Inferior parietal cortex (tissue), 1 donor: Measurements from ENCODE around the gene CD300C.
"Not testable (repeated sequence)": the region's sequence is repeated elsewhere in the genome, so short reads cannot be mapped to it uniquely, and the experiment has no call there.

ENCODE experiments used
- DNase-seq: peaks from one replicate; pipeline ENCODE4 v3.0.0-alpha.2; 2016; ENCODE audit errors: extremely low spot score

Gene CD300C

DNA sequence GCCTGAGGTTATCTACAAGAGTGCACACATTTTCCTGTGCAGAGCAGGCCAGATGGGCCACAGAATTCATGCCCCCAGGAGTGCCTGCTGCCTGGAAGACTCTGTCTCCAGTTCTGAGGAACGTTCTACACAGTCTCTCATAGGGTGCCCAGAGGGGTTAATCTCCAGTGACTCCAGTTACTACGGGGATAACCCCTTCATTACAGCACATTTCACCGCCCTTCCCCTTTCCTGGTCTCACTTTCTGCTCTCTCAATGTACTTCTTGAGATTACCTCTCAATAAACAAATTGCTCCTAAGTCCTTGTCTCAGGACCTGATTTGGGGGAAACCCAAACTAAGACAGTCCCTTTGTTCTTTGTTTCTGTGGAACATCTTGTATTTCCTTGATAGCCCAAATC, 15.7 kb upstream of the CD300C start:
- no peak for DNase-seq

DNA sequence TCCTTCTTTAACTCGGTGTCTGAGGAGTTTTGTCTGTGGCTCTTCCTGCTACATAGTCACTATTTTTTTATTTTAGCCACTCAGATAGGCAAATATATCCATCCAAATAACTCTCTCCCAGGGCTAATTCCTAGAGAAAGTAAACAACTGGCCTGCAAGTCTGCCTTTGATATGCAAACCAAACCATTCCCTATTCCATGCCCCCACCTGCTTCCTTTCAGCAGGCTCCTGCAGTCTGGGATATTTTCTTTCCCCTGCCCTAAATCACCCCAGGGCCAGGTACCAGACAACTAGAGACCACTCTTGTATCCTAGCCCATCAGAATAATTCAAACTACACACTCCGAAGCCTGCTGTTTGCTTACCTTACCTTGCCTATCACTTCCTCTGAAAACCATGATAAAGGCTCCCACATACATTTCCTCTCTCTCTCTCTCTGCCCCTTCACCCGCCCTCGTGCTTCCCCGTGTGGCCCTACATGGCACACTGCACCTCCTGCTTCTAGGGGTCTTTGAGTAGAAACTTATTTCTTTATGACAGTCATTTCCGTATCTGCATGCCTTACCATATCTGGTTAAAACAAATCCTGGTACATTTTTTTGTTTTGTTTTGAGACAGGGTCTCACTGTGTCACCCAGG, 13.1 kb upstream of the CD300C start:
- DNase-seq = no peak

DNA sequence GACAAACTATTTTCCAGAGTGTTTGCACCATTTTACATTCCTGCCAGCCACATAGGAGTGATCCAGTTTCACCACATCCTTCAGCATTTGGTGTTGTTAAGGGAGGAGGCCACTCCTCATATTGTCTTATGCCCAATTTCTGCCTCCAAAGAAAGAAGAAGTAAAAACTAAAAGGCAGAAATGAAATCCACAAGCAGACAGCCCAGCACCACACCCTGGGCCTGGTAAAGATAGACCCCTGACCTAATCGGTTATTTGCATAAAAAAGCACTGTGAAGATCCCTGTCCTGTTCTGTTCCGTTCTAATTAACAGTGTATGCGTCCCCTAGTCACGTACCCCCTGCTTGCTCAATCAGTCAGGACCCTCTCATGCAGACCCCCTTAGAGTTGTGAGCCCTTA, 12.5 kb upstream of the CD300C start:
- DNase-seq = not testable (repeated sequence)

DNA sequence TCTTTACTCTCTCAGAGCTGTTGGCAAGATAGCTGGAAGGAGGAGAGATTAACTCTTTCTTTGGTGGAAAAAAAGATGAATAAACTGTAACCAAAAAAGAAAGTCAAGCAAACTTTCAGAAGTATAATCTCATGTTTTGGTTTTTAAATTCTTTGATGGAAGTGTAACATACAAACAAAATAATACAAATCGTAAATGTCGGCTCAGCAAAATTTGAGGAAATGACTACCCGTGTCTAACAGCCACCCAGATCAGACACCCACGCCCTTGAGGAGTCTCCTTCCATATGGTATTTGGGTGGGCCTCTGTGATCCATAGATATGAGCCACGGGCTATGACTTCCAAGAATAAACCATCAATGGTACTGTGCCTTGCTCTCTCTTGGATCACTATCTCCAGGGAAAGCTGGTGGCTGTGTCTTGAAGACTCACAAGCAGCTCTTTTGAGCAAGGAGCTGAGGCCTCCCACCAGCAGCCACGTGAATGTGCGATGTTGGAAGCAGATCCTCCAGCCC, 9.6 kb upstream of the CD300C start:
- DNase-seq = no peak

DNA sequence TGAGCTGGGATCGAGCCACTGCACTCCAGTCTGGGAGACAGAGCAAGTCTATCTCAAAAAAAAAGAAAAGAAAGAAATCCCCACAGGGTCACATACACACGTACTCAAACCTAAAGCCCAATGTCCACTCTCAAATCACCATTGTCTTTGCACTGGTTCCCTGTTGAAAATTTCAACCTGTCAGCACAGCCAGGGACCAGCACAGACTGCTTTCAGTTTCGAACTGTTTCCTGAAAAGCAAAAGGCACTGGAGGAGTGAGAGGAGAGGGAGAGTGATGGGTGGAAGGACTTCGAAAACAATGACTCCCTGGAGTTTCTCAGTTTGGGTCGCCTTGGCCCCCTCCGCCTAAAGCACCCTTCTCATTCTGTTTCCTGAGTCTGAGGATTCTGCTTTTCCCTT, 9.0 kb upstream of the CD300C start:
- no peak for DNase-seq

DNA sequence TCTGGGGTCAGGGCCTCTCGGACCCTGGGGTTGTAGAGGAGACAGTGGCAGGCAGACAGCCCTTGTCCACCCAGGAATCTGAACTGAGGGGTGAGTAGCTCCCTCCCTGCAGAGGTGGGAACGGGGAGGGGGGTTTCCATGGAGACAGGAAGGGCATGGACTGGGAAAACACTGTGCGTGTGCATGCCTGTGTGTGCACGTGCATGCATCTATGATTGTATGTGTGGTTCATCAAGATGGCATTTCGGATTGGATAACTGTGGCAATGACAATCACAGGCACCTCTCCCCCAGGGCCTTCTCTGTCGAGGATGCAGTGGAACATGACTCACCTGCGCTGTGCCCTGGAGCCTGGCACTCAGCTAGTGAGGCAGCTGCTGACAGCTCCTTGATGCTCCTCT, 6.1 kb upstream of the CD300C start:
- DNase-seq = no peak

DNA sequence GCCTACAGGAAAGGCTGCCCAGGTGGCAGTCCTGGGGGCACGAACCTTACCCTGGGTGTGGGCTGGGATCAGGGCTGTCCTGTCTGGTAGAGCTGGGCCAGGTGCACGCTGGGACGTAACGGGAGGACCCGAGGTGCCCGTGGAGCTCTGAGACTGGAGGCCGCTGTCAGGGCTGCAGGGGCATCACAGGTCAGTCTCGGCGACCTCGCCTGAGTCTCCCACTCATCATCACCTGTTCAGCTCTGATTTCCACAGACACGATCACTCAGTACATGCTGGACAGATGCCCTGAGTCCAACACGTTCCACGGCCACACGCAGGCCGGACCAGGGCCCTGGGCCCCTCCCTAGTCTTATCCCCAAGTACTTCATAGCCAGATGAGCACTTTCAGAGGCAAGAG, 4.7 kb upstream of the CD300C start:
- no peak for DNase-seq

DNA sequence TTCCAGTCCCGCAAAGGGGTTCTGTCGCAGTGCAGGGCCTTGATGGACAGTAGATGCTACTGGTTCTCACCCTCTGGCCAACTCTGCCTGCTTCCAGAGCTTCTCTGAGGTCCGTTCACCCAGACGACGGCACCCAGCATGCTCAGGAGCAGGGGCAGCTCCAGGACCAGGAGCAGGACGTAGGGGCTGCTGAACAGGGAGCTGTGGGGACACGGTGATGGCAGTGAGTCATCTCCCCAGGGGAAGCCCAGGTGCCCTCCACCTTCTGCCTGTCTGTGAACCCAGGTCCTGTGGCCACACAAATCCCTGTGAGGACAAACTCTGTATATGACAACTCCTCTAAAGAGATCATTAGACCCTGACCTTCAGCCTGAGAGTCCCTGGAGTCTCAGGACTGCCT, 3.4 kb upstream of the CD300C start:
- no peak for DNase-seq

DNA sequence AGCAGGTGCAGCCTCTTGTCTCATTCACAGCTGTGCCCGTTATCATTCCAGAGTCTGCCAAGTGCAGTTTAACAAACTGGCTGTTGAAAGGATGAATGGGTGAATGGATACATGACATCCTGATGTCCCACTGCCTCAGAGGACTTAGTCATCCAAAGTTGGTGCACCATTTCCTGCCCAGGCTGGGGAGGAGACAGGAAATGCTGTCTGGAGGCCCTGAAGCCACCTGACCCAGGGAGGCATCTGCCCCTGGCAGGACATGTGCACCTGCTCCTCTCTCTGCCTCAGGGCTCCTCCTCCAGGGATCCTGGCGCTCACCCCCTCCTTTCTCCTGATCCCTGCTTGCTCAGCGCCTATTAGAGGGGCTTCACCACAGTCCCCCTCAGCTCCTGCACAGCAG, 1.8 kb upstream of the CD300C start:
- no peak for DNase-seq

DNA sequence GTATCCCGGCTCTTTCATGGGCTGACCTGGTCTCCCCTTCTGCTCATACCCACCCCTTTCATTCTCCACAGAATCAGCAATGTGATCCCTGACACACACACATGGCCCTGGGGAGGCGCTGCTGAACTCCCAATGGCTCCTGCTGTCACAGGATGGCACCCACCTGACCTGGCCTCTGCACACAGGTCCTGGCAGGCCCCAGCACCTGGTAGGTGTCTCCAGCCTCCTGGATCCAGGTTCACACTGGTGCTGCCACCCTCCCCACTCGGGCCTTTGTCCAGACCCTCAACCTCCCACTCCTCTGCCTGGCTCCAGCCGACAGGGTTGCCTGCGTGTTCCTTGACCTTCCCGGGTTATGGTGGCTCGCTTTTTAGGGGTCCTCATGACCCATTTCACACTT, 1.3 kb upstream of the CD300C start:
- DNase-seq = no peak

DNA sequence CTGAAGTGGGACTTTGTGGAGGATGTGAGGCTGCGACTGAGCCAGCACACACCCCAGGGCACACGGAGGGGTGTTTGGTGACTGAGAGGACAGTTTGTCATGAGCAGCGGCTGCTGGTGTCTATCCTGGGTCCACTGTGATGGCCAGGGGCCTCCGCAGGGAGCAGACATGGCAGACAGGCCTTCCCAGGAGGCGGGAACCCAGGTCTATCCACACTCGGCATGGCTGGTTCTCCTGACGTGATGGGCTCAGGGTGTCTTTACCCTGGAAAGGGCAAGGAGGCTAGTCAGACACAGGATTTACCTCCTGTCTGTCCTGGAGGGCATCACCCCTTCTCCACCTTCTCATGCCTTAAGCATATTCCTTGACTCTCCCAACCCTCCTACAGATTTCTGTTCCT, 671 bp upstream of the CD300C start:
- no peak for DNase-seq

DNA sequence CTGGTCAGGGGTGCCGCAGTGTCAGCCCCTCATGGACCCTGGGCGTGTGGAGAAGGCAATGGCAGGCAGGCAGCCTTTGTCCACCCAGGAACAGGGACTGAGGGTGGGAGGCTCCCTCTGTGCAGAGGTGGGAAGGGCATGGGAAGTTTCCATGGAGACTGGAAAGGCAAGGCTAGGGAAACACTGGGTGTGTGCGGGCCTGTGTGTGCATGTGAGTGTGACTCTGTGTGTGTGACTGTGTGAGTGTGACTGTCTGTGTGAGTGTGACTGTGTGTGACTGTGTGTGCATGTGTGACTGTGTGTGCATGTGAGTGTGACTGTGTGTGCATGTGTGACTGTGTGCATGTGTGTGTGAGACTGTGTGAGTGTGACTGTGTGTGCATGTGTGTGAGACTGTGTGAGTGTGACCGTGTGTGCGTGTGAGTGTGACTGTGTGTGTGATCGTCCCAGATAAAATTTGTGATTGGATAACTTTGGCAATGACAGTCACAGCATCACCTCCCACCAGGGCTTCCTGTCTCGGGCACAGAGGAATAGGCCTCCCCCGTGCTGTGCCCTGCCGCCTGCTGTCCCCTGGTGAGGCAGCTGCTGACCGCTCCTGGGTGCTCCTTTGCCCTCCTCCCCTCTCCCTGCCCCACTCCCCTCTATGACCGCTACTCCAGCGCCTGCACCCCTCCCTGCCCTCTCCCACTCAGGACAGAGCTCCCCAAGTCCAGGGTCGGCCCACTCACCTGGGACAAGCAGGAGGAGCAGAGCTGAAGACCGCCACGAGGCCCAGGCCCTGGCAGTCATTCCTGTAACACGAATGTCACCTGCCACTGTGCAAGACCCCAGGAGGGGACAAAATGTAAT, 698 bp downstream of the CD300C start:
- DNase-seq = no peak

DNA sequence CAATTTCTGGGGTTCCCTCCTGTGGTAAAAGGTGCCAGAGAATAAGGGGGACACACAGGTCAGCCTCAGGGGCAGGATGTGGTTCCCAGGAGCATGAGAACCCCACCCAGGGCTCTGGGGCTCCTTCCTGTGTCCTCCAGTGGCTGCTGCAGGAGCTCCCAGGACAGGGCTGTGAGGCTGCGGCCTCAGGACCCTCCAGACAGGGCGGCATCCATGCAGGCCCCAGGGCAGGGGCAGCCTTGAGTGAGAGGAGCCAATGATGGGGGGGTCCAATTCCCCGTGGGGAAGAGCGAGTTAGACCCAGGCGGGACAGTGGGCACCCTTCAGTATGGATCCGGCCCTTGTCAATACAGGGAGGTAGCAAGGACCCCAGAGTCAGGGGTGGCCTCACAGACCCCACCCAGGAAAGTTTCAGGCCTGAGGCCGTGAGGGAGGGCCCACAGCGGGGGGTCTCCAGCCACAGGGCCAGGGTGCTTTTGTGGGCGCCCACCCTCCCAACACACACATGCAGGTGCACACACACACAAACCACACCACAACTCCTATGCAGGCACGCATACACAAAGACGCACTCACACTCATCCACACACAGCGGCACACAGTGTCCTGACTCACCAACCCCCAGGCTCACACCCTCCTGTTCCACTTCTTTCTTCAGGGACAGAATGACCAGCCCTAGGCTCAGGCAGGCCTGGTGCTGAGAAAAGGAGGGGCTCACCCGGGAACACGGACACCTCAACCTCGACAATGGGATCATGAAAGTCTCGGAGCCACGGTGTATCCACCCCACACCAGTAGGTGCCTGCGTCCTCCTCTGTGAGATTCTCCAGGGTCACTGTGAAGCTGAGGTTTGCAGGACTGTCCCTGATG, 1.8 kb downstream of the CD300C start:
- no peak for DNase-seq

DNA sequence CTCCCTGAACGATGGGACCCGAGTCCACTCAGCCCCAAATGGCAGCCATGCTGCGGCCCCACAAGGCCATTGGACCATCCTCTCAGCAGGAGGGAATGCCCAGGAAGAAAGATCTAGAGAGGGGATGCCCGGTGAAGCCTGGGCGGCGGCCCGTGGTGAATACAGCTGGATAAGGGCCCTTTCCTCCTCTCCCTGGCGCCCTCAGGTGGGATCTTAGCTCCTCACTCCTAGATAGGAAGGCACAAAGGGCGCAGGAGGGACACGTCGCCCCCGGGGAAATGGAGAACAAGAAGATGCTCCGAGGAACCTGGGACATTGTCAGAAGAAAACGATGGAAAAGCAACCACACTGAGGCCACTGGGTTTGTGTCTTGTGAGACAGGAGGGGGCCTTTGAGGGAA, 2.5 kb downstream of the CD300C start:
- no peak for DNase-seq

DNA sequence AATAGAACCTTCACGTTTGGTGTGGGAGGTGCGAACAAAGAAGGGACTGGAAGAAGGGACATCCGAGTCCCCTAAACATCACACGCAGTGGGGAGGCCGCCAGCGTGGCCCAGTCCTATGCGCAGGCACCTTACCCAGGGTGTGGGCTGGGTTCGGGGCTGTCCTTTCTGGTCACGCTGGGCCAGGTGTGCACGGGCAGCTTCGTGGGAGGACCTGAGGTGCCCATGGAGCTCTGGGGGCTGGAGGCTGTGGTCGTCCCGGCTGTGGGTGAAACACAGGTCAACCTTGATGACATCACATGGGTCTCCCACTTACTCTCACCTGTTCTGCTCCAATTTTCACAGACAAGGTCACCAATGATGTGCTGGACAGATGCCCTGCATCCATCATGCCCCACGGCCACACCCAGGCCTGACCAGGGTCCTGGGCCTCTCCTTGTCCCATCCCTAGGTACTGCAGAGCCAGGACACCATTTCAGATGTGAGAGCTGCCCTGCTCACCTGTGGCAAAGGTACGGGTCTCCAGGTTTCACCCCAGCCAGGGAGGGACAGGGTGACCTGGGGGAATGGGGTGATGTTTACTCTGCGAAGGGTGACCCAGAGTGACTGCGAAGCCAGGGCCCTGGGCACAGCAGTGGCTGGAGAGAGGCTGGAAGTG, 3.1 kb downstream of the CD300C start:
- no peak for DNase-seq

DNA sequence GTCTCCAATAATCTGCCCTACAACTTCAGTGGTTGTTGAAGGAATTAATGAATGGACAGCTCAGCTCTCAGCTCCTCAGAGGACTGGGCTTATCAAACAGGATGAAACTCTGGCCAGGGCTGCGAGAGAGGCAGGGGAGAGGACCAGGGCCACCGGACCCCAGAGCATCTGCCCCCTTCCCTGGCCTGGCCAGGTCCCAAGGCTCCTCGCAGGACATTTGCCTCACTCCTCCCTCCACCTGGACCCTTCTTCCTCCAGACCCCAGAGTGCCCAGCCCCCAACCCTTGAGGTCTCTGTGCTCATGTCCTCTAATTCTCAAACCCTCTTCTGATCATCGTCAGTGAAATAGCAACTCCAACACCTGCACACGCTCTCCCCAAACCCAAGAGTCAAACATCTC, 3.7 kb downstream of the CD300C start:
- DNase-seq = no peak

DNA sequence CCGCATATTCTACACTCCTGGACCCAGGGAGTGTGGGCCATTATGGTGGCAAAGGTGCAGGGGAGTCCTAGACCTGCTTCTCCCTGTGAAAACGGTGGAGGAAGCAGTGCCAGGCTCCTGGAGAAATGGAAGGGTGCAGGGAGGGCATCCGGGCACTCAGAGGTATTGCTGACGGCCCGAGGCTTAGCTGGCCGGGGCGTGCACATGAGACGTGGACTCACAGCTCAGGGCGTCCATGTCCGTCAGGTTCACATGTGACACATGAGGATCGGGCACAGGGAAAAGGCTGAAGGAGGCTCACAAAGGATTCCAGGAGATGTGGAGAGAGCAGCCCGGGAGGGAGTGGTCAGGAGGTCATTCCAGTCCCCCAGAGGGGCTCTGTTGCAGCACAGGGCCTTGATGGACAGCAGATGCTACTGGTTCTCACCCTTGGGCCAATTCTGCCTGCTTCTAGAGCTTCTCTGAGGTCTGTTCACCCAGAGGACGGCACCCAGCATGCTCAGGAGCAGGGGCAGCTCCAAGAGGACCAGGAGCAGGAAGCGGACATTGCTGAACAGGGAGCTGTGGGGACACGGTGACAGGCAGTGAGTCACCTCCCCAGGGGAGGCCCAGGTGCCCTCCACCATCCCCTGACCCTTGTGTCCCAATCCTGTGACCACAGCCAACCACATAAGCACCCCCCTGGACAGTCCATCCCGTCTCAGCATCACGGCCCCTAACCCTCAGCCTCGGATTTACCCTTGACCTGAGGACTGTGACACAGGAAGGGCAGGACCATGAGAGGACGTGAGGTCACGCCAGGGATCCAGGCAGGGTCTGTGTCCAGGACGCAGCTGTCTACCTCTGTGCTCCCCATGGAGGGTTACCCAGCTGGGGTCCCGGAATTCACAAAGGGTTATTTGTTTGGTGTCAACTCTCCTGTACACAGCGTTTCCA, 4.5 kb downstream of the CD300C start:
- no peak for DNase-seq

DNA sequence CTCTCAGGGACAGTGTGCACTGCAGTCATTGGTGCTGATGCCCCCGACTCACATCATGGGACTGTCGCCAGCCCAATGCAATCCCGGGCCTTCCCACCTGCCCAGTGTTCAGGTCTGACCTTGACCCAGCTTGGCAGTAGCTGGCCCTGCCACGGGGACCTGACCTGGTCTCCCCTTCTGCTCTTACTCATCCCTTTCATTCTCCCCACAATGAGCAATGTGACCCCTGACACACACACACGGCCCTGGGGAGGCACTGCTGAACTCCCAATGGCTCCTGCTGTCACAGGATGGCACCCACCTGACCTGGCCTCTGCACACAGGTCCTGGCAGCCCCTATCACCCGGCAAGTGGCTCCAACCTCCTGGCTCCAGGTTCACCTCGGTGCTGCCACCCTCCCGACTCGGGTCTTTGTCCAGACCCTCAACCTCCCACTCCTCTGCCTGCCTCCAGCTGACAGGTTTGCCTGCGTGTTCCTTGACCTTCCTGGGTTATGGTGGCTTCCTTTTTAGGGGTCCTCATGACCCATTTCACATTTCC, 6.6 kb downstream of the CD300C start:
- DNase-seq = no peak

DNA sequence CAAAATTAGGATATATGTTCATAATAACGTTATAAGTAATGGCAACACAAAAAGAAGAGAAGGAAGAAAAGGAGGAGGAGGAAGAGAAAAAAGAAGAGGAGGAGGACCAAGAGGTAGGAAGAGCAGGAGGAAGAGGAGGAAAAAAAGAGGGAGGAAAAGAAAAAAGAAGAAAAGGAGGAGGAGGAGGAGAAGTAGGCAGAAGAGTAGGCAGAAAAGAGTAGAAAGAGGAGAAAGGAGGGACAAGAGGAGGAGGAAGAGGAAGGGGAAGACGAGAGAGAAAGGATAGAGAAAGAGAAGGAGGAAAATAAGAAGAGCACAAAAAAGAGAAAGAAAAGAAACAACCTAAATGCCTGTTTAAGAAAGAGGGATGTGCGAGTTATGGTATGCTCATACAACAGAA, 9.0 kb downstream of the CD300C start:
- DNase-seq = no peak

DNA sequence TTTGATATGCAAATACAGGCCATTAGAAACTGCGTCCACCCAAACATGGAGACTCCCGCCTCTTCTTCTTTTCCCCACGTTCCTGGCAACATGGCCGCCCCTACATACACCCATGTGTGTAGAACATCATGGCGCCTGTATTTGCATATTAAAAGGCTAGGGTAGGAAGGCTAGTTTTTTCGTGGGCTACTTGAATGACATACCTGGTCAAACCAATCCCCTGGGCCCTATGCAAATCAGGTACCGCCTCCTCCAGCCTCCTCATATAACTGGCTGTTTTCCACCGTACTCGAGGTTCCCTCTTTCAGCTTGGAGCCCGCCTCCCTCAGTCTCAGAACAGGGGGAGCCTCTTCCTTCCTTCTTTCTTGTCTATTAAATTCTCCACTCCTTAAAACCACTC, 13.8 kb downstream of the CD300C start:
- DNase-seq = peak; percentile 25
